ENCODE results near the gene CTSZ.
"Not testable (repeated sequence)": the region's sequence is repeated elsewhere in the genome, so short reads cannot be mapped to it uniquely, and the experiment has no call there.

- TF ChIP-seq, protein P1, sequence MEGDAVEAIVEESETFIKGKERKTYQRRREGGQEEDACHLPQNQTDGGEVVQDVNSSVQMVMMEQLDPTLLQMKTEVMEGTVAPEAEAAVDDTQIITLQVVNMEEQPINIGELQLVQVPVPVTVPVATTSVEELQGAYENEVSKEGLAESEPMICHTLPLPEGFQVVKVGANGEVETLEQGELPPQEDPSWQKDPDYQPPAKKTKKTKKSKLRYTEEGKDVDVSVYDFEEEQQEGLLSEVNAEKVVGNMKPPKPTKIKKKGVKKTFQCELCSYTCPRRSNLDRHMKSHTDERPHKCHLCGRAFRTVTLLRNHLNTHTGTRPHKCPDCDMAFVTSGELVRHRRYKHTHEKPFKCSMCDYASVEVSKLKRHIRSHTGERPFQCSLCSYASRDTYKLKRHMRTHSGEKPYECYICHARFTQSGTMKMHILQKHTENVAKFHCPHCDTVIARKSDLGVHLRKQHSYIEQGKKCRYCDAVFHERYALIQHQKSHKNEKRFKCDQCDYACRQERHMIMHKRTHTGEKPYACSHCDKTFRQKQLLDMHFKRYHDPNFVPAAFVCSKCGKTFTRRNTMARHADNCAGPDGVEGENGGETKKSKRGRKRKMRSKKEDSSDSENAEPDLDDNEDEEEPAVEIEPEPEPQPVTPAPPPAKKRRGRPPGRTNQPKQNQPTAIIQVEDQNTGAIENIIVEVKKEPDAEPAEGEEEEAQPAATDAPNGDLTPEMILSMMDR (IDR thresholded peaks at IDR 0.05) = not testable (repeated sequence)
- TF ChIP-seq POLR2AphosphoS5, POLR2A (IDR thresholded peaks at IDR 0.05): not testable (repeated sequence)
Observed at GRCh38 chr20:58947797-58948388, 59.2 kb downstream of the CTSZ start.
